ENCODE measurements around the gene KNDC1.
A peak's percentile ranks its signal among the peaks of the same experiment; 100 is the strongest.

KNDC1 gene

GRCh38 chr10:133272964-133273420, 113.0 kb downstream of the KNDC1 start:
- H2AK5ac ChIP-seq (ENCODE audit: low read length, severe bottlenecking), result no peak overlapping the region
- H3K4me1 ChIP-seq (ENCODE audit: control insufficient read depth, insufficient read depth, low read depth, low read length), result peaks cover 31% of the 10 kb centered on the region
- H3K23ac ChIP-seq (ENCODE audit: low read length in 2 of 2), result no peak overlapping the region
- H2BK5ac ChIP-seq (ENCODE audit: low read depth, low read length, poor library complexity, severe bottlenecking), result no peak overlapping the region
- H3K36me3 ChIP-seq (ENCODE audit: control insufficient read depth in 1 of 2, insufficient read depth in 2 of 2, low read depth in 1 of 2, low read length in 2 of 2), result peaks cover 1 to 66% of the 10 kb centered on the region in 2 experiments
- whole genome bisulfite sequencing, result 84% methylated on average over 18 of the region's 25 CpGs
- H2BK15ac ChIP-seq (ENCODE audit: low read depth, poor library complexity, severe bottlenecking), result no peak overlapping the region
- no peak overlapping the region for H3K18ac ChIP-seq (ENCODE audit: low read depth in 1 of 2, low read length in 2 of 2)
- H2BK12ac ChIP-seq (ENCODE audit: low read length in 2 of 2), result no peak overlapping the region
- peaks cover 0 to 26% of the 10 kb centered on the region in 2 experiments for H3K27me3 ChIP-seq (ENCODE audit: control insufficient read depth in 1 of 2, insufficient read depth in 1 of 2, low read length in 2 of 2)
- no peak overlapping the region for H4K8ac ChIP-seq (ENCODE audit: low read length)
- DNase-seq, result no peak
- no peak overlapping the region for H3K4ac ChIP-seq (ENCODE audit: low read depth in 1 of 2, low read length in 2 of 2)
- H3K9ac ChIP-seq (ENCODE audit: low read length), result no peak overlapping the region
- H3K4me2 ChIP-seq (ENCODE audit: low read length, poor library complexity, severe bottlenecking), result no peak overlapping the region
- no peak overlapping the region for H3K14ac ChIP-seq (ENCODE audit: low read length in 2 of 2)
- no peak overlapping the region for H3K27ac ChIP-seq (ENCODE audit: low read length, poor library complexity, severe bottlenecking)
- no peak overlapping the region for H2BK120ac ChIP-seq (ENCODE audit: low read depth, low read length)
- no peak overlapping the region for H4K91ac ChIP-seq (ENCODE audit: low read length)
- no peaks in the 10 kb centered on the region for H3K9me3 ChIP-seq (ENCODE audit: control insufficient read depth, low read length)
- H2AFZ ChIP-seq (ENCODE audit: low read depth, low read length), result no peak overlapping the region
- peaks cover 4% of the 10 kb centered on the region for H3K79me1 ChIP-seq (replicated peaks; ENCODE audit: low read length, poor library complexity, severe bottlenecking)
- H3K4me3 ChIP-seq (ENCODE audit: insufficient read depth in 1 of 2, low read depth in 1 of 2, low read length in 2 of 2), result no peak overlapping the region

DNA sequence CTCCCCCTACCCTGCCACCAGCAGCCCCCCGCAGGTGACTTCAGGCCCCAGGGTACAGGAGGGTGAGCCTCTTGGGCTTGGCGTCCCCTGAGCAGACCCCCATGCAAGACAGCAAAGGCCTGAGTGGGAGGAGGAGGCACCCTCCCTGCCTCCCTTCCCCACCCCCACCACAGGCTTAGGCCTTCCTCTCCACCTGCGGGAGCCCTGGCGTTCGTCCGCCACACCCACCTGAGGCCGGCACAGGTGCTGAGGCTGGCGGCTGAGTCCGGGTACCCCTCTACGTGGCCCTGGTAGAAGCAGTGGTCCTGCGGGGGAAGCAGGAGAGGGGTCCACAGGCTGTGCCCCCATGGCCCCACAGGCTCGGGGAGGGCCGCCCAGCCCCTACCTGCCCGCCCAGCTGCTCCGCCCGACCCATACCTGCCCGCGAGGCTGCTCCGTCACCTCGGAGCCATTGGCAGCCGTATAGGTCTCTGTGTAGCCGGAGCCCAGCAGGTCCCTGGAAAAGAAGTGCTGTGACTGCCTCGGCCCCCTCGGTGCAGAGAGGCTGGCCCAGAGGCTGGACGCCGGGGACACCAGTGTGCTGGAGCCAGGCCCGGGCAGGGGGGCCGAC, 113.6 kb downstream of the KNDC1 start:
- H2BK12ac ChIP-seq (ENCODE audit: low read length in 2 of 2), result no peak overlapping the region
- peaks cover 4% of the 10 kb centered on the region for H3K79me1 ChIP-seq (replicated peaks; ENCODE audit: low read length, poor library complexity, severe bottlenecking)
- no peaks in the 10 kb centered on the region for H3K9me3 ChIP-seq (ENCODE audit: control insufficient read depth, low read length)
- H3K18ac ChIP-seq (ENCODE audit: low read depth in 1 of 2, low read length in 2 of 2), result no peak overlapping the region
- no peak overlapping the region for H2AFZ ChIP-seq (ENCODE audit: low read depth, low read length)
- H3K4me2 ChIP-seq (ENCODE audit: low read length, poor library complexity, severe bottlenecking), result no peak overlapping the region
- H3K9ac ChIP-seq (ENCODE audit: low read length), result no peak overlapping the region
- no peak overlapping the region for H4K8ac ChIP-seq (ENCODE audit: low read length)
- peaks cover 0 to 26% of the 10 kb centered on the region in 2 experiments for H3K27me3 ChIP-seq (ENCODE audit: control insufficient read depth in 1 of 2, insufficient read depth in 1 of 2, low read length in 2 of 2)
- H2AK5ac ChIP-seq (ENCODE audit: low read length, severe bottlenecking), result no peak overlapping the region
- H3K27ac ChIP-seq (ENCODE audit: low read length, poor library complexity, severe bottlenecking), result no peak overlapping the region
- no peak overlapping the region for H2BK120ac ChIP-seq (ENCODE audit: low read depth, low read length)
- no peak overlapping the region for H3K14ac ChIP-seq (ENCODE audit: low read length in 2 of 2)
- no peak overlapping the region for H2BK15ac ChIP-seq (ENCODE audit: low read depth, poor library complexity, severe bottlenecking)
- H3K4me1 ChIP-seq (ENCODE audit: control insufficient read depth, insufficient read depth, low read depth, low read length), result peaks cover 35% of the 10 kb centered on the region
- H4K91ac ChIP-seq (ENCODE audit: low read length), result no peak overlapping the region
- H3K36me3 ChIP-seq (ENCODE audit: control insufficient read depth in 1 of 2, insufficient read depth in 2 of 2, low read depth in 1 of 2, low read length in 2 of 2), result peaks cover 5 to 60% of the 10 kb centered on the region in 2 experiments
- H3K23ac ChIP-seq (ENCODE audit: low read length in 2 of 2), result no peak overlapping the region
- H2BK5ac ChIP-seq (ENCODE audit: low read depth, low read length, poor library complexity, severe bottlenecking), result no peak overlapping the region
- WGBS, result 91% methylated on average over 28 of the region's 28 CpGs
- no peak for DNase-seq
- no peak overlapping the region for H3K4ac ChIP-seq (ENCODE audit: low read depth in 1 of 2, low read length in 2 of 2)
- no peak overlapping the region for H3K4me3 ChIP-seq (ENCODE audit: insufficient read depth in 1 of 2, low read depth in 1 of 2, low read length in 2 of 2)

DNA sequence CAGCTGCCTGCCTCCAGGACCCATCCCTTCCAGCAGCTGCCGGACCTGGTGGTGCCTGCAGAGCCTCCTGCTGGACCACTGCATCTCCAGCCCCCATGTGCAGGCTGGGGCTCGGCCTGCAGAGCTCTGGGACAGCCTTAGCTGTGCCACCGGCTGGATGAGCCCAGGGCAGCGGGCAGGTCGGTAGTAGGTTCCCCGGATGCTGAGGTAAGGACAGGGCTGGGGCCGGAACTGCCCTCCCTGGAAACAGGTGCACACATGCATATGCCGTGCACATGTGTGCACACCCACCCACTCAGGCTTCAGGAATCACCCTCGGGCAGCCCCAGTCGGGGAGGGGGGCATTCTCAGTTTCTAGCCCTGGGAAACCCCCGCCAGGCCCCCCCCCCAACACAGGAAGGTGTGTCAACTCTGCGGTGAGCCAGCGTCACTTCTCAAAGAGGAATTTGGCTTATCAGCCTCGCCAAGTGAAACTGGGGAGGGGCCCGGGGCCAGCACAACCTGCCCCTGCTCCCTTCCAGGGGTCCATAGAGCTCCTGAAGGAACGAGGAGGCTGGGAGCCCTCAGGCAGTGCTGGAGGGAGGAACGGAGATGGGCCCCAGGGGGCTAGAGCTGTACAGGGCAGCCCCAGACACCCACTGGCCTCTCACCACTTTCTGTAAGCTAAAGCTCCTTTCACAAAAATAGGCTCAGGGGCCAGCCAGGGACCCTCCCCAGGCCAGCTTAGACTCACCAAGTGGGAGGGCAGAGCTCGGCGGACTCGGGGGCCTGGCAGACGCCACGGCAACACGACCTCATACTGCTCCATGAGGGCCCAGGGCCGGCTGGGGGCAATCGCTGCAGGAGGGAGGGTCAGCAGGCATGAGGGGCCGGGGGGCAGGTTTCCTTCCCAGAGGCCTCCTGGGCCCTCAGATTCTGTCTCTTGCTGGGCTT, 115.0 kb downstream of the KNDC1 start:
- no peak overlapping the region for H4K8ac ChIP-seq (ENCODE audit: low read length)
- H3K79me1 ChIP-seq (replicated peaks; ENCODE audit: low read length, poor library complexity, severe bottlenecking), result peaks cover 4% of the 10 kb centered on the region
- H3K4me1 ChIP-seq (ENCODE audit: control insufficient read depth, insufficient read depth, low read depth, low read length), result peaks cover 46% of the 10 kb centered on the region
- no peak overlapping the region for H3K9ac ChIP-seq (ENCODE audit: low read length)
- no peak overlapping the region for H3K14ac ChIP-seq (ENCODE audit: low read length in 2 of 2)
- peaks cover 18 to 54% of the 10 kb centered on the region in 2 experiments for H3K36me3 ChIP-seq (ENCODE audit: control insufficient read depth in 1 of 2, insufficient read depth in 2 of 2, low read depth in 1 of 2, low read length in 2 of 2)
- 69% methylated on average over 26 of the region's 26 CpGs for WGBS
- H2AK5ac ChIP-seq (ENCODE audit: low read length, severe bottlenecking), result no peak overlapping the region
- no peak overlapping the region for H3K4me3 ChIP-seq (ENCODE audit: insufficient read depth in 1 of 2, low read depth in 1 of 2, low read length in 2 of 2)
- no peak overlapping the region for H2BK15ac ChIP-seq (ENCODE audit: low read depth, poor library complexity, severe bottlenecking)
- H3K18ac ChIP-seq (ENCODE audit: low read depth in 1 of 2, low read length in 2 of 2), result no peak overlapping the region
- no peak overlapping the region for H3K23ac ChIP-seq (ENCODE audit: low read length in 2 of 2)
- H2AFZ ChIP-seq (ENCODE audit: low read depth, low read length), result no peak overlapping the region
- no peak for DNase-seq
- H2BK120ac ChIP-seq (ENCODE audit: low read depth, low read length), result no peak overlapping the region
- H3K4me2 ChIP-seq (ENCODE audit: low read length, poor library complexity, severe bottlenecking), result no peak overlapping the region
- H3K27ac ChIP-seq (ENCODE audit: low read length, poor library complexity, severe bottlenecking), result no peak overlapping the region
- no peak overlapping the region for H2BK5ac ChIP-seq (ENCODE audit: low read depth, low read length, poor library complexity, severe bottlenecking)
- H3K9me3 ChIP-seq (ENCODE audit: control insufficient read depth, low read length), result no peaks in the 10 kb centered on the region
- peaks cover 0 to 26% of the 10 kb centered on the region in 2 experiments for H3K27me3 ChIP-seq (ENCODE audit: control insufficient read depth in 1 of 2, insufficient read depth in 1 of 2, low read length in 2 of 2)
- no peak overlapping the region for H4K91ac ChIP-seq (ENCODE audit: low read length)
- H2BK12ac ChIP-seq (ENCODE audit: low read length in 2 of 2), result no peak overlapping the region
- no peak overlapping the region for H3K4ac ChIP-seq (ENCODE audit: low read depth in 1 of 2, low read length in 2 of 2)

DNA sequence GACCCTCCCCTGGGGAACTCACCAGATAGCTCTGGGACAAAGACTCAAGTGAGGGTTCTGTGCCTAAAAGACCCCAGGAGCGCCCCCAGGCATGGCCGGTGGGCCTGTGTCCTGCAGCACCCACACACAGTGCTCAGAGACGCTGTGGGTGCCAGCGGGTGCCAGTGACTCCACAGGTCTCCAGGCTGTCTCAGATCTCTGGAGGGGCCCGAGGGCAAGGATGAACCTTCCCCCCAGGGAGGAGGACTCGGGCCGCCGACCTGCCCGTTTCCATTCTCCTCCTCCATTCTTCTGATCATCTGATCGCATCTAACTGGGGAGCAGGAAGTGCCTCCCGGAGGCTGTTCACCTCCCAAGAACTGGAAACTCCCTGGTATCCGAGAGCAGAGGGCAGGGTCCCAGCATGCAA, 115.7 kb downstream of the KNDC1 start:
- Histone ChIP-seq H3K79me1 (replicated peaks; ENCODE audit: low read length, poor library complexity, severe bottlenecking) (peaks cover 4% of the 10 kb centered on the region), H3K14ac (ENCODE audit: low read length in 2 of 2) (no peak overlapping the region), H3K23ac (ENCODE audit: low read length in 2 of 2) (no peak overlapping the region), H3K4me3 (ENCODE audit: insufficient read depth in 1 of 2, low read depth in 1 of 2, low read length in 2 of 2) (no peak overlapping the region), H3K9me3 (ENCODE audit: control insufficient read depth, low read length) (no peaks in the 10 kb centered on the region), H2AK5ac (ENCODE audit: low read length, severe bottlenecking) (no peak overlapping the region), H3K27ac (ENCODE audit: low read length, poor library complexity, severe bottlenecking) (no peak overlapping the region), H3K4ac (ENCODE audit: low read depth in 1 of 2, low read length in 2 of 2) (no peak overlapping the region), H4K91ac (ENCODE audit: low read length) (no peak overlapping the region), H2AFZ (ENCODE audit: low read depth, low read length) (no peak overlapping the region), H2BK12ac (ENCODE audit: low read length in 2 of 2) (no peak overlapping the region), H2BK120ac (ENCODE audit: low read depth, low read length) (no peak overlapping the region), H4K8ac (ENCODE audit: low read length) (no peak overlapping the region), H2BK15ac (ENCODE audit: low read depth, poor library complexity, severe bottlenecking) (peak overlapping the region; percentile 26), H3K27me3 (ENCODE audit: control insufficient read depth in 1 of 2, insufficient read depth in 1 of 2, low read length in 2 of 2) (peaks cover 0 to 26% of the 10 kb centered on the region in 2 experiments), H3K4me2 (ENCODE audit: low read length, poor library complexity, severe bottlenecking) (no peak overlapping the region), H3K4me1 (ENCODE audit: control insufficient read depth, insufficient read depth, low read depth, low read length) (peaks cover 52% of the 10 kb centered on the region), H3K9ac (ENCODE audit: low read length) (no peak overlapping the region), H3K18ac (ENCODE audit: low read depth in 1 of 2, low read length in 2 of 2) (no peak overlapping the region), H3K36me3 (ENCODE audit: control insufficient read depth in 1 of 2, insufficient read depth in 2 of 2, low read depth in 1 of 2, low read length in 2 of 2) (peaks cover 25 to 54% of the 10 kb centered on the region in 2 experiments), H2BK5ac (ENCODE audit: low read depth, low read length, poor library complexity, severe bottlenecking) (no peak overlapping the region)
- DNase-seq, result no peak
- 42% methylated on average over 12 of the region's 12 CpGs for WGBS
